OCI-LY3 (cell line): ENCODE results near the gene PIK3R3.

ENCODE experiments used
- H2AFZ ChIP-seq: fragments of 200-600, 300-600 bp; shearing (Covaris generic); 2 replicates; pipeline ENCODE4 v1.6.0; 2014; ENCODE audit warnings: antibody characterized with exemption, low read depth, low read length
- H3K27ac ChIP-seq: fragments of 200-600, 300-600 bp; sonication (generic); 2 replicates; pipeline ENCODE4 v1.5.1; 2014; ENCODE audit warnings: mild to moderate bottlenecking, low read length, moderate library complexity, mixed read lengths
- H3K27me3 ChIP-seq: fragments of 200-600, 300-600 bp; sonication (generic); 2 replicates; pipeline ENCODE4 v1.6.1; 2014; ENCODE audit warnings: low read depth, low read length, mixed read lengths
- H3K36me3 ChIP-seq: fragments of 200-600, 300-600 bp; sonication (generic); replicated peaks from 2 replicates; pipeline ENCODE3; 2014; ENCODE audit warnings: low read depth, low read length, mixed read lengths
- H3K4me1 ChIP-seq: fragments of 300-600, 200-600 bp; sonication (generic); 2 replicates; pipeline ENCODE4 v1.6.1; 2014; ENCODE audit warnings: low read length, mixed read lengths
- H3K4me2 ChIP-seq: fragments of 200-600, 300-600 bp; sonication (generic); 2 replicates; pipeline ENCODE4 v1.6.1; 2014; ENCODE audit warnings: low read length, mixed read lengths
- H3K4me3 ChIP-seq: fragments of 300-600, 200-600 bp; sonication (generic); 2 replicates; pipeline ENCODE4 v1.5.1; 2014; ENCODE audit warnings: antibody characterized with exemption, mild to moderate bottlenecking, low read length, moderate library complexity
- H3K79me2 ChIP-seq: fragments of 300-600, 200-600 bp; shearing (Covaris generic); 2 replicates; pipeline ENCODE4 v1.6.1; 2014; ENCODE audit warnings: mild to moderate bottlenecking, low read length, mixed read lengths
- H3K9ac ChIP-seq: fragments of 300-600, 200-600 bp; shearing (Covaris generic); 2 replicates; pipeline ENCODE4 v1.6.0; 2014; ENCODE audit warnings: mild to moderate bottlenecking, low read length, moderate library complexity
- H3K9me3 ChIP-seq: fragments of 200-600, 300-600 bp; shearing (Covaris generic); 2 replicates; pipeline ENCODE4 v1.6.1; 2014; ENCODE audit warnings: low read length, mixed read lengths; ENCODE audit not compliant: insufficient read depth
- H4K20me1 ChIP-seq: fragments of 200-600, 300-600 bp; sonication (generic); 2 replicates; pipeline ENCODE4 v1.6.1; 2016; ENCODE audit warnings: low read length, mixed read lengths; ENCODE audit not compliant: insufficient read depth
- CTCF ChIP-seq: fragments of 200-600, 300-600 bp; sonication (generic); IDR thresholded peaks from 2 replicates; pipeline ENCODE4 v1.5.1; 2014; ENCODE audit warnings: antibody characterized with exemption, low read length, low read depth
- EZH2phosphoT487 ChIP-seq: fragments of 200-600 bp; shearing (Covaris generic); IDR thresholded peaks from 2 replicates; pipeline ENCODE4 v1.6.1; 2018; ENCODE audit warnings: antibody characterized with exemption, mixed run types, low read depth

The PIK3R3 gene

GRCh38 chr1:46133181-46133658, 791 bp upstream of the PIK3R3 start:
- no peaks in the 10 kb centered on the region; the same call in 1 of the 2 replicates for H3K79me2 ChIP-seq
- H3K9ac ChIP-seq = peak overlapping the region; percentile 70
- TF ChIP-seq CTCF (no peak), EZH2phosphoT487 (no peak)
- peaks cover 4% of the 10 kb centered on the region; the same call in 1 of the 2 replicates for H3K27me3 ChIP-seq
- H3K4me2 ChIP-seq = peak overlapping the region; percentile 99
- no peaks in the 10 kb centered on the region for H3K9me3 ChIP-seq
- no peaks in the 10 kb centered on the region for H4K20me1 ChIP-seq
- H3K27ac ChIP-seq = peak overlapping the region; percentile 67; the same call in 1 of the 2 replicates
- H3K36me3 ChIP-seq = no peaks in the 10 kb centered on the region
- H2AFZ ChIP-seq = peak overlapping the region; percentile 93
- H3K4me3 ChIP-seq = peak overlapping the region; percentile 97
- H3K4me1 ChIP-seq = peaks cover 21% of the 10 kb centered on the region

DNA sequence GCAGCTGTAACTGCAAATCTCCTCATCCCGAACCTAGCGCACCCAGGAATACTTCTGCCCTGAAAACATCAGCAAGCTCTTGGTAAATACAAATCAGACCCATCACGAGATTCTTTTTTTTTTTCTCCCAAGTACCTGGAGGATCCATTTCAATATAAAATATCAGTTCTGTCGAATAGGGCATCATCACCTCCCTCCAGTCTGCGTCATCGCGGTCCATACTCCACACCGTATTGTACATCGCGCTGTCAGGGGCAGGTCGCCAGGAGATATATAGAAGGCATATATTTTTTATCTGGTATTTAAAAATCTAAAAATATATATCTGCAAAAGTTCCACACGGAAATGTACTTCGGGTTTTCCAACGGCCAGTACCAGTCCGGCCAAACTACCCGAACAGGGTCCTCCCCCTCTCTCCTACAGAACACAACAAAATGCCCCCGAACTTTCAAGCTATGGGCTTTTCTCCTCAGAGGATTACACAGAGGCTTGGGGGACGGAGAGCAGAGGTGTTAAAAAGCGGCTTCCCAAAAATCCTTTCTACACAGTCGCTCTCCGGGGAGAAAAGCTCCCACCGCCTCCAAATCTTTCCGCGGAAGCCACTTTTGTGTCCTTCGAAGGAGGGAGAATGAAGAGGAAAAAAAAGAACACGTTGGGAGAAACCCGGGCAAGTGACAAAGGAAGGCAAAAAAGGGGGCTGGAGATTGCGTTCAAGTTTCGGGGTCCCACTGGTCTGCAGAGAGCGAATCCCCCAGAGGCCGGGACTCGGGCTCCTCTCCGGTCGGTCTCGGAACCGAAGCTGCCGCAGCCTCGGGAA, 509 bp downstream of the PIK3R3 start:
- peak overlapping the region; percentile 97 for H3K4me3 ChIP-seq
- H3K79me2 ChIP-seq = no peaks in the 10 kb centered on the region; the same call in 1 of the 2 replicates

GRCh38 chr1:46131093-46131492, 1.3 kb downstream of the PIK3R3 start:
- Histone ChIP-seq H3K4me2 (peak overlapping the region; percentile 99), H3K4me1 (peaks cover 21% of the 10 kb centered on the region), H3K27me3 (no peaks in the 10 kb centered on the region), H2AFZ (no peak overlapping the region), H3K9me3 (no peaks in the 10 kb centered on the region), H3K79me2 (no peaks in the 10 kb centered on the region; the same call in 1 of the 2 replicates), H3K36me3 (no peaks in the 10 kb centered on the region), H3K9ac (peak overlapping the region; percentile 39), H3K27ac (no peak overlapping the region), H3K4me3 (peak overlapping the region; percentile 97), H4K20me1 (no peaks in the 10 kb centered on the region)
- no peak for TF ChIP-seq CTCF
- TF ChIP-seq EZH2phosphoT487 = no peak

More for the DNA sequence above, 509 bp downstream of the PIK3R3 start:
- Histone ChIP-seq H4K20me1 (no peaks in the 10 kb centered on the region), H3K36me3 (no peaks in the 10 kb centered on the region), H3K4me2 (peak overlapping the region; percentile 99), H3K4me1 (peaks cover 21% of the 10 kb centered on the region), H3K27me3 (no peaks in the 10 kb centered on the region), H3K27ac (peak overlapping the region; percentile 67), H3K9me3 (no peaks in the 10 kb centered on the region), H3K9ac (peak overlapping the region; percentile 80), H2AFZ (peak overlapping the region; percentile 66; the same call in 1 of the 2 replicates)
- no peak for TF ChIP-seq EZH2phosphoT487
- no peak for TF ChIP-seq CTCF

GRCh38 chr1:46130606-46131005, 1.8 kb downstream of the PIK3R3 start:
- TF ChIP-seq CTCF = no peak
- no peak for TF ChIP-seq EZH2phosphoT487
- H4K20me1 ChIP-seq = no peaks in the 10 kb centered on the region
- no peak overlapping the region for H3K27ac ChIP-seq
- H3K4me2 ChIP-seq = peak overlapping the region; percentile 99
- H2AFZ ChIP-seq = no peak overlapping the region
- H3K4me1 ChIP-seq = peaks cover 21% of the 10 kb centered on the region
- H3K4me3 ChIP-seq = peak overlapping the region; percentile 97
- no peaks in the 10 kb centered on the region; the same call in 1 of the 2 replicates for H3K79me2 ChIP-seq
- no peaks in the 10 kb centered on the region for H3K9me3 ChIP-seq
- H3K36me3 ChIP-seq = no peaks in the 10 kb centered on the region
- no peaks in the 10 kb centered on the region for H3K27me3 ChIP-seq
- H3K9ac ChIP-seq = peak overlapping the region; percentile 39; the same call in 1 of the 2 replicates
